Upper lobe of left lung (tissue), 6 donors: ENCODE data around the gene RPL37. TPM values are rescaled to one million over a fixed set of nuclear protein-coding genes. Genes with fewer than 3 reads are reported as not detected.

Source experiments
- ATAC-seq, 2 donors: fragments of 200-7000 bp; cut with Tn5 transposase; one replicate each; pipeline ENCODE4 v1.9.1; 2022; ENCODE audit warnings: mild to moderate bottlenecking in 2 of 2, moderate library complexity in 2 of 2; ENCODE audit not compliant: low FRiP score in 2 of 2
- DNase-seq, 2 donors: peaks; one replicate each; pipeline ENCODE4 v3.0.0-alpha.2; 2019 to 2020
- H3K27ac ChIP-seq, 4 donors: fragments of 200-600 bp; sonication (generic); one replicate each; pipeline ENCODE4 v1.5.1; 2016 to 2019
- H3K27me3 ChIP-seq, 4 donors: fragments of 200-600 bp; sonication (generic); one replicate each; pipeline ENCODE4 v1.5.1; 2017 to 2019
- H3K36me3 ChIP-seq, 4 donors: fragments of 200-600 bp; sonication (generic); one replicate each; pipeline ENCODE4 v1.5.1; 2016 to 2019
- H3K4me1 ChIP-seq, 4 donors: fragments of 200-600 bp; sonication (generic); one replicate each; pipeline ENCODE4 v1.5.1; 2018 to 2019
- H3K4me3 ChIP-seq, 4 donors: fragments of 200-600 bp; sonication (generic); one replicate each; pipeline ENCODE4 v1.5.1; 2017 to 2019; ENCODE audit warnings: mild to moderate bottlenecking in 2 of 4, moderate library complexity in 1 of 4
- H3K9me3 ChIP-seq, 4 donors: fragments of 200-600 bp; sonication (generic); one replicate each; pipeline ENCODE4 v1.5.1; 2018 to 2019
- EP300 ChIP-seq, 4 donors: sonication (generic); formaldehyde crosslinking; IDR thresholded peaks; one replicate each; pipeline ENCODE4 v1.5.1; 2017; ENCODE audit warnings: antibody characterized with exemption in 4 of 4, control low read depth in 2 of 4
- POLR2A ChIP-seq, 4 donors: fragments of 450-650 bp; IDR thresholded peaks; one replicate each; pipeline ENCODE4 v1.5.1; 2016 to 2017; ENCODE audit warnings: antibody characterized with exemption in 4 of 4, mild to moderate bottlenecking in 2 of 4
- POLR2AphosphoS5 ChIP-seq, 2 donors: sonication (generic); formaldehyde crosslinking; IDR thresholded peaks; one replicate each; pipeline ENCODE4 v1.5.1; 2017; ENCODE audit warnings: antibody characterized with exemption in 2 of 2
- WGBS, 2 donors: methylation state at CpG; one replicate each; pipeline ENCODE4 v1.1.5; 2017 to 2018; 5-methylcytosine and 5-hydroxymethylcytosine counted together
- total RNA-seq, 6 donors: library from RNA; depleted of rRNA in 4 of 6; stranded (reverse); fragments of >200 nt in 4 of 6; gene quantifications; one replicate each; pipeline versions ENCODE4 v1.1.0 to v1.2.1, GENCODE V29; 2016 to 2021
- TF ChIP-seq, protein P1 (sequence below), 6 experiments: fragments of 450-650 bp in 4 of 6; fragments of 200-600 bp in 2 of 6; sonication (generic) in 2 of 6; IDR thresholded peaks; one replicate each; pipeline ENCODE4 v1.5.1; 2016 to 2019; ENCODE audit warnings: antibody characterized with exemption in 6 of 6
- donor health status: DM: no; HTN: no; CAD: no; lungs with moderate emphysema.
- donor health status: DM: no; HTN: yes; CAD: no; lungs with severe emphysema.

RPL37 gene
- total RNA-seq, 6 donors from 2014 or later: 115 to 977 (median 185) TPM

- H3K4me3 ChIP-seq: no peak overlapping the region
- H3K9me3 ChIP-seq: no peaks in the 10 kb centered on the region
- no peaks in the 10 kb centered on the region for H3K27me3 ChIP-seq
- H3K4me1 ChIP-seq: peaks cover 6 to 14% (median 12%) of the 10 kb centered on the region in 4 donors
- DNase-seq (no peak), ATAC-seq (no peak)
- WGBS, 2 donors: 88 to 92% methylated on average over 1 of the region's 1 CpG
- peaks cover 0 to 37% (median 7%) of the 10 kb centered on the region in 4 donors for H3K36me3 ChIP-seq
- TF ChIP-seq, protein P1, sequence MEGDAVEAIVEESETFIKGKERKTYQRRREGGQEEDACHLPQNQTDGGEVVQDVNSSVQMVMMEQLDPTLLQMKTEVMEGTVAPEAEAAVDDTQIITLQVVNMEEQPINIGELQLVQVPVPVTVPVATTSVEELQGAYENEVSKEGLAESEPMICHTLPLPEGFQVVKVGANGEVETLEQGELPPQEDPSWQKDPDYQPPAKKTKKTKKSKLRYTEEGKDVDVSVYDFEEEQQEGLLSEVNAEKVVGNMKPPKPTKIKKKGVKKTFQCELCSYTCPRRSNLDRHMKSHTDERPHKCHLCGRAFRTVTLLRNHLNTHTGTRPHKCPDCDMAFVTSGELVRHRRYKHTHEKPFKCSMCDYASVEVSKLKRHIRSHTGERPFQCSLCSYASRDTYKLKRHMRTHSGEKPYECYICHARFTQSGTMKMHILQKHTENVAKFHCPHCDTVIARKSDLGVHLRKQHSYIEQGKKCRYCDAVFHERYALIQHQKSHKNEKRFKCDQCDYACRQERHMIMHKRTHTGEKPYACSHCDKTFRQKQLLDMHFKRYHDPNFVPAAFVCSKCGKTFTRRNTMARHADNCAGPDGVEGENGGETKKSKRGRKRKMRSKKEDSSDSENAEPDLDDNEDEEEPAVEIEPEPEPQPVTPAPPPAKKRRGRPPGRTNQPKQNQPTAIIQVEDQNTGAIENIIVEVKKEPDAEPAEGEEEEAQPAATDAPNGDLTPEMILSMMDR (IDR thresholded peaks at IDR 0.05): no peak
- no peak for TF ChIP-seq EP300 (IDR thresholded peaks at IDR 0.05)
- TF ChIP-seq POLR2A (IDR thresholded peaks at IDR 0.05): no peak
- TF ChIP-seq POLR2AphosphoS5 (IDR thresholded peaks at IDR 0.05): no peak
- H3K27ac ChIP-seq: no peak overlapping the region
Observed at GRCh38 chr5:40847525-40847924, 12.5 kb upstream of the RPL37 start.

DNA sequence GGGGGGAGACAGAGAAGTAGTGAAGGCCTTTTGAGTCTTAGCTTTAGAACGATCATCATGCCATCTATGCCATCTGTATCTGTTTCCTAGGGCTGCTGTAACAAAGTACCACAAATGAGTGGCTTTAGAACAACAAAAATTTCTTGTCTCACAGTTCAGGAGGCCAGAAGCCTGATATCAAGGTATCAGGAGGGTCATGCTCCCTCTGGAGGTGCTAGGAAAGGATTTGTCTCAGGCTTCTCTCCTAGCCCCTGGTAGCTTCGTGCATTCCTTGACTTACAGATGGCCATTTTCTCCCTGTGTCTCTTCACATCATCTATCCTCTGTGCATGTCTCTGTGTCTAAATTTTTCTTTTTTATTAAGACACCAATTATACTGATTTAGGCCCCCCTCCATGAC is 11.3 kb upstream of the RPL37 start:
- WGBS, 2 donors: 94 to 96% methylated on average over 2 of the region's 2 CpGs
- Histone ChIP-seq H3K27me3 (no peaks in the 10 kb centered on the region), H3K4me1 (peaks cover 8 to 22% (median 17%) of the 10 kb centered on the region in 4 donors), H3K4me3 (no peak overlapping the region), H3K27ac (no peak overlapping the region), H3K9me3 (no peaks in the 10 kb centered on the region), H3K36me3 (peaks cover 0 to 26% (median 3%) of the 10 kb centered on the region in 4 donors)
- no peak for TF ChIP-seq EP300 (IDR thresholded peaks at IDR 0.05)
- TF ChIP-seq POLR2A (IDR thresholded peaks at IDR 0.05): no peak
- TF ChIP-seq, protein P1 (IDR thresholded peaks at IDR 0.05): no peak
- TF ChIP-seq POLR2AphosphoS5 (IDR thresholded peaks at IDR 0.05): no peak
- no peak for ATAC-seq
- DNase-seq: no peak

- Histone ChIP-seq H3K4me1 (peaks cover 10 to 26% (median 19%) of the 10 kb centered on the region in 4 donors), H3K27ac (no peak overlapping the region), H3K4me3 (no peak overlapping the region), H3K27me3 (no peaks in the 10 kb centered on the region), H3K36me3 (peaks cover 0 to 24% (median 3%) of the 10 kb centered on the region in 4 donors), H3K9me3 (no peaks in the 10 kb centered on the region)
- ATAC-seq (no peak), DNase-seq (no peak)
- WGBS, 2 donors: 89 to 97% methylated on average over 4 of the region's 4 CpGs
- TF ChIP-seq, protein P1 (IDR thresholded peaks at IDR 0.05): no peak
- TF ChIP-seq EP300 (IDR thresholded peaks at IDR 0.05) (no peak), POLR2A (IDR thresholded peaks at IDR 0.05) (no peak), POLR2AphosphoS5 (IDR thresholded peaks at IDR 0.05) (no peak)
Observed at GRCh38 chr5:40844565-40844964, 9.5 kb upstream of the RPL37 start.

DNA sequence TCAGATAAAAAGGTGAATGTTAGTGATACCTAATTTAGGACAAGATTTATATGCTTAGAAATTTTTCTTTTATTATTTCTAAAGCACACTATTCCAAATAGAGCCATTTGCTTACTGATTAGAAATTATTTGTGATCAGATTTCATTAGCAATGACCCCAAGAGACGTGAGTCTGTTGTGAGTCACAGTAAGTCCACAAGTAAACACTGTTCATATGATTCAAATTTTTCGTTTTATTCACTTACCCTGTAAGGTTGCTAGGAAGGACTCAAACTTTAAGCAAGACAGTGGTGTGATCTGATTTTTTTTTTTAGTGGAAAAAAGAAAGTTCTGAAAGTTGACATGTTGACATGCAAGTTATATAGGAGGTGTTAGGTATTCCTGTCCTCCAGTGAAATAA is 7.3 kb upstream of the RPL37 start:
- no peak for DNase-seq
- TF ChIP-seq POLR2A (IDR thresholded peaks at IDR 0.05) (no peak), POLR2AphosphoS5 (IDR thresholded peaks at IDR 0.05) (no peak), EP300 (IDR thresholded peaks at IDR 0.05) (no peak)
- TF ChIP-seq, protein P1 (IDR thresholded peaks at IDR 0.05): no peak
- H3K27me3 ChIP-seq: no peaks in the 10 kb centered on the region
- H3K4me3 ChIP-seq: peak overlapping the region; percentile 34 to 59 (median 42)
- H3K4me1 ChIP-seq: peaks cover 10 to 26% (median 19%) of the 10 kb centered on the region in 4 donors
- peaks cover 0 to 15% (median 3%) of the 10 kb centered on the region in 4 donors for H3K36me3 ChIP-seq
- H3K27ac ChIP-seq: peak overlapping the region; percentile 75 to 90 (median 86)
- peak in 1 of 2 donors; percentile 64 for ATAC-seq
- WGBS, 2 donors: 26 to 35% methylated on average over 2 of the region's 2 CpGs
- H3K9me3 ChIP-seq: no peaks in the 10 kb centered on the region
